Trophoblast cell (in vitro differentiated cells and primary cell): ENCODE data around the gene ZWILCH.

Source experiments
- DNase-seq, 2 donors: peaks; one replicate each; pipeline ENCODE4 v3.0.0-alpha.2; 2016
- H2AFZ ChIP-seq: 2 replicates; pipeline ENCODE4 v1.6.1; 2013; ENCODE audit warnings: low read length, moderate library complexity, mild to moderate bottlenecking; ENCODE audit not compliant: insufficient read depth, poor library complexity
- H2AK5ac ChIP-seq: 2 replicates; pipeline ENCODE4 v1.6.1; 2013; ENCODE audit warnings: mild to moderate bottlenecking, low read length
- H2BK120ac ChIP-seq: 2 replicates; pipeline ENCODE4 v1.6.1; 2013; ENCODE audit warnings: low read length, mild to moderate bottlenecking, moderate library complexity; ENCODE audit not compliant: insufficient read depth, poor library complexity
- H2BK12ac ChIP-seq: 2 replicates; pipeline ENCODE4 v1.6.1; 2013; ENCODE audit warnings: mild to moderate bottlenecking, low read length, moderate library complexity
- H2BK5ac ChIP-seq: 2 replicates; pipeline ENCODE4 v1.6.1; 2013; ENCODE audit warnings: low read length, low read depth, moderate library complexity, mild to moderate bottlenecking; ENCODE audit not compliant: poor library complexity
- H3K14ac ChIP-seq: 2 replicates; pipeline ENCODE4 v1.6.1; 2013; ENCODE audit warnings: mild to moderate bottlenecking, low read length
- H3K18ac ChIP-seq: 2 replicates; pipeline ENCODE4 v1.6.1; 2013; ENCODE audit warnings: mild to moderate bottlenecking, low read length
- H3K23ac ChIP-seq: 2 replicates; pipeline ENCODE4 v1.6.1; 2013; ENCODE audit warnings: low read length
- H3K27ac ChIP-seq: 2 replicates; pipeline ENCODE4 v1.5.1; 2013; ENCODE audit warnings: low read depth, mild to moderate bottlenecking, inconsistent platforms, low read length, moderate library complexity
- H3K27me3 ChIP-seq: 2 replicates; pipeline ENCODE4 v1.6.1; 2013; ENCODE audit warnings: inconsistent platforms, mild to moderate bottlenecking, low read length, moderate library complexity; ENCODE audit not compliant: insufficient read depth
- H3K36me3 ChIP-seq, 2 experiments: 1 replicate in 1 of 2; 2 replicates in 1 of 2; pipeline ENCODE4 v1.6.1; 2013; ENCODE audit warnings: low read length in 2 of 2, mild to moderate bottlenecking in 2 of 2, moderate library complexity in 1 of 2; ENCODE audit not compliant: insufficient read depth in 2 of 2, control insufficient read depth in 1 of 2
- H3K4ac ChIP-seq: 2 replicates; pipeline ENCODE4 v1.6.1; 2013; ENCODE audit warnings: low read depth, mild to moderate bottlenecking, low read length, moderate library complexity
- H3K4me1 ChIP-seq, 2 experiments: 1 replicate in 1 of 2; 2 replicates in 1 of 2; pipeline ENCODE4 v1.6.1; 2013; ENCODE audit warnings: low read length in 2 of 2, mild to moderate bottlenecking in 2 of 2, moderate library complexity in 1 of 2; ENCODE audit not compliant: insufficient read depth in 2 of 2, control insufficient read depth in 1 of 2
- H3K4me2 ChIP-seq: 2 replicates; pipeline ENCODE4 v1.6.1; 2013; ENCODE audit warnings: inconsistent platforms, mild to moderate bottlenecking, low read length, moderate library complexity
- H3K4me3 ChIP-seq: 2 replicates; pipeline ENCODE4 v1.5.1; 2013; ENCODE audit warnings: mild to moderate bottlenecking, low read depth, low read length, inconsistent platforms
- H3K79me1 ChIP-seq: one replicate; pipeline ENCODE4 v1.6.1; 2013; ENCODE audit warnings: low read length
- H3K79me2 ChIP-seq: 2 replicates; pipeline ENCODE4 v1.6.1; 2013; ENCODE audit warnings: low read length, mild to moderate bottlenecking; ENCODE audit not compliant: control insufficient read depth, insufficient read depth, poor library complexity
- H3K9ac ChIP-seq: 2 replicates; pipeline ENCODE4 v1.6.1; 2013; ENCODE audit warnings: mild to moderate bottlenecking, low read length
- H3K9me3 ChIP-seq: 2 replicates; pipeline ENCODE4 v1.6.1; 2013; ENCODE audit warnings: low read depth, mild to moderate bottlenecking, control low read depth, inconsistent platforms, low read length; ENCODE audit not compliant: insufficient read depth
- H4K12ac ChIP-seq: 2 replicates; pipeline ENCODE4 v1.6.1; 2013; ENCODE audit warnings: low read depth, mild to moderate bottlenecking, low read length, moderate library complexity
- H4K8ac ChIP-seq: 2 replicates; pipeline ENCODE4 v1.6.1; 2013; ENCODE audit warnings: low read depth, mild to moderate bottlenecking, low read length, moderate library complexity
- H4K91ac ChIP-seq: one replicate; pipeline ENCODE4 v1.6.1; 2013; ENCODE audit warnings: low read depth, mild to moderate bottlenecking, low read length, moderate library complexity
- WGBS: extraction: QIAGEN DNeasy Blood & Tissue Kit; methylation state at CpG from one replicate; pipeline ENCODE4 v1.1.7; 2013; ENCODE audit warnings: missing lambda C conversion rate; ENCODE audit not compliant: insufficient read length, insufficient coverage; ENCODE audit errors: extremely low coverage; 5-methylcytosine and 5-hydroxymethylcytosine counted together

Gene ZWILCH

DNA sequence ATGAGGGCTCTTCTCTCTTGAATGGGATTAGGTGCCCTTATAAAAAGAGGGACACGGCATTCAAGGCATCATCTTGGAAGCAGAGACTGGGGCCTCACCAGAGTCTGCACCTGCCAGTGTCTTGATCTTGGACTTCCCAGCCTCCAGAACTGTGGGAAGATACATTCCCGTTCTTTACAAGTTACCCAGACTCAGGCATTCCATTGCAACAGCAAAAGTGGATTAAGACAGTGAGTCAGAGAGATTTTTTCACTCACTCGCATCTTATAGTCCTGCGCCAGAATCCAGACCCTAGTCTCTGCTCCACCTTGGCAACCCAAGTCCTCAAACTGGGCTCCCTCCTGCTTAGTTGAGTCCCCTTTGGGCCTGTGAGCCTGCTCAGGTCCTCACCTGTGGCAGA lies 58.0 kb downstream of the ZWILCH start:
- Histone ChIP-seq H4K12ac (no peak overlapping the region), H3K4me1 (peaks cover 13 to 16% of the 10 kb centered on the region in 2 experiments), H4K8ac (no peak overlapping the region), H2BK12ac (no peak overlapping the region), H2BK120ac (no peak overlapping the region), H3K36me3 (no peaks in the 10 kb centered on the region), H3K27me3 (no peaks in the 10 kb centered on the region), H4K91ac (no peak overlapping the region), H3K14ac (no peak overlapping the region), H3K4me2 (no peak overlapping the region), H3K27ac (no peak overlapping the region), H2BK5ac (no peak overlapping the region), H2AFZ (no peak overlapping the region), H3K79me1 (peaks cover 2% of the 10 kb centered on the region), H3K4me3 (no peak overlapping the region), H3K18ac (no peak overlapping the region), H3K9ac (no peak overlapping the region), H3K4ac (no peak overlapping the region), H3K23ac (no peak overlapping the region), H3K79me2 (no peaks in the 10 kb centered on the region), H2AK5ac (no peak overlapping the region), H3K9me3 (no peaks in the 10 kb centered on the region)
- no CpG with 5 or more reads among the region's 4 CpGs for WGBS
- peak; percentile 23 to 58 for DNase-seq

DNA sequence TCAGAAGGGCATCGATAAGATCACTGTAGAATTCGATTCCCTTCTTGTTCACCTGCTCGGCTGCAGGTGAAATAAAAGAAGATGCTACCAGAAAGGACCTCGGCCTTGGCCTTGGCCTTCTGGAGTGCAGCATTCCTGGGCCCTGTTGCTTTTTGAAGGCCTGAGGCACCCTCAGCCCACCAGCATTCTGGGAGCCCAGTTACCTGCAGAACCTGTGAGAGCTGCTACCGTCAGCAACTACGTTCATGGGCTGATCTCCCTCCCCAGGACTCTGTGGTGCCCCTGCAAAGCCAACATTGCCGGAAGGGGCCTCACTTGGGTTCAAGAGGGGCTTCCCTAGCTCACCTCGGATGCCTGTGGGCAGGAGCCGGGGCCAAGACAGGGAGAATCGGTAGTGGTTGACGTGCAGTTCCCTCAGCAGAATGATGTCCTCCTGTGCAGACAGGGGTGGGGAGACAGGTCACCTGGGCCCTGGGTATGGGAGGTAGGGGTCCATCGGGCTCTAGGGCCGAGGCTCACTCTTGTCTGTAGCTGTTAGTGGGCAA lies 58.5 kb downstream of the ZWILCH start:
- no peaks in the 10 kb centered on the region for H3K9me3 ChIP-seq
- H2BK12ac ChIP-seq = no peak overlapping the region
- H3K4me1 ChIP-seq = peaks cover 13 to 16% of the 10 kb centered on the region in 2 experiments
- WGBS = no CpG with 5 or more reads among the region's 13 CpGs
- no peak overlapping the region for H4K8ac ChIP-seq
- no peak overlapping the region for H3K18ac ChIP-seq
- H3K79me1 ChIP-seq = peaks cover 2% of the 10 kb centered on the region
- no peak overlapping the region for H4K12ac ChIP-seq
- H2BK5ac ChIP-seq = no peak overlapping the region
- H3K79me2 ChIP-seq = no peaks in the 10 kb centered on the region
- no peak overlapping the region for H3K14ac ChIP-seq
- H3K36me3 ChIP-seq = no peaks in the 10 kb centered on the region
- H3K23ac ChIP-seq = no peak overlapping the region
- H2AK5ac ChIP-seq = no peak overlapping the region
- no peak overlapping the region for H2AFZ ChIP-seq
- no peak overlapping the region for H3K4ac ChIP-seq
- H3K27ac ChIP-seq = no peak overlapping the region
- no peak overlapping the region for H4K91ac ChIP-seq
- H3K9ac ChIP-seq = no peak overlapping the region
- DNase-seq = peak; percentile 75 to 86
- H3K4me3 ChIP-seq = no peak overlapping the region
- no peak overlapping the region for H3K4me2 ChIP-seq
- H3K27me3 ChIP-seq = no peaks in the 10 kb centered on the region
- no peak overlapping the region for H2BK120ac ChIP-seq

- Histone ChIP-seq H3K27me3 (no peaks in the 10 kb centered on the region), H4K91ac (no peak overlapping the region), H3K9me3 (no peaks in the 10 kb centered on the region), H3K23ac (no peak overlapping the region), H3K4ac (no peak overlapping the region), H4K12ac (no peak overlapping the region), H4K8ac (no peak overlapping the region), H3K27ac (no peak overlapping the region), H3K36me3 (no peaks in the 10 kb centered on the region), H3K18ac (no peak overlapping the region), H3K14ac (no peak overlapping the region), H2BK12ac (no peak overlapping the region), H3K9ac (no peak overlapping the region), H2AFZ (no peak overlapping the region), H3K4me3 (no peak overlapping the region), H2BK120ac (no peak overlapping the region), H3K79me2 (no peaks in the 10 kb centered on the region), H3K79me1 (peaks cover 2% of the 10 kb centered on the region), H3K4me1 (peaks cover 13 to 16% of the 10 kb centered on the region in 2 experiments), H2BK5ac (no peak overlapping the region), H2AK5ac (no peak overlapping the region), H3K4me2 (no peak overlapping the region)
- no peak for DNase-seq
- no CpG with 5 or more reads among the region's 18 CpGs for WGBS
Measured at GRCh38 chr15:66564136-66565041, 59.3 kb downstream of the ZWILCH start.

DNA sequence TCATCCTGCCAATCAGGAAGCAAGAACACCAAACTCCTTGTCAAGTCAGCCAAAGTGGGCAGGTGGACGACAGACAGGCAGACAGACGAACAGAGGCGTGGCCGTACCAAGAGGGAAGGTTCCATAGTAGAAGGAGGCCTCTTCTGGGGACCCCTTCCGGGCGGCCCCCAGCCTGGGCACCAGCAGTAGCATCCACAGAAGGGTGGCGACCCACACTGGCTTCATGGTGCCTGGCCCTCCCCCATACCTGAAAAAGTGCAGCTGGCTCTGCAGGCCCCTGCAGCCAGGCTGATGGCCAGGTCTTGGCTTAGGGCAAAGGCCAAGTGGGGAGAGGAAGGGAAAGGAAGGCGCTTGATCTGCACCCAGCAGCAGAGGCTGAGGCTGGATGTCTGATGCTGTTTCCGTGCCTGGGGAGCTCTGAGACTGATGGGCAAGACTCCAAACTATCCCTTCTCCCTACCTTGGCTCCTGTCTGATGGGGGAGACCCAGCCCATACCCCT lies 60.1 kb downstream of the ZWILCH start:
- no peak overlapping the region for H3K4me3 ChIP-seq
- peak overlapping the region; percentile 39 for H3K18ac ChIP-seq
- H2AK5ac ChIP-seq = no peak overlapping the region
- no peak overlapping the region for H2AFZ ChIP-seq
- no CpG with 5 or more reads among the region's 9 CpGs for WGBS
- H3K4me1 ChIP-seq = peaks cover 13 to 16% of the 10 kb centered on the region in 2 experiments
- no peaks in the 10 kb centered on the region for H3K27me3 ChIP-seq
- H4K8ac ChIP-seq = peak overlapping the region; percentile 36
- no peak for DNase-seq
- peaks cover 2% of the 10 kb centered on the region for H3K79me1 ChIP-seq
- no peaks in the 10 kb centered on the region for H3K79me2 ChIP-seq
- H3K27ac ChIP-seq = peak overlapping the region; percentile 24
- H3K9me3 ChIP-seq = no peaks in the 10 kb centered on the region
- no peak overlapping the region for H3K23ac ChIP-seq
- peak overlapping the region; percentile 34 for H4K91ac ChIP-seq
- no peak overlapping the region for H3K9ac ChIP-seq
- no peak overlapping the region for H4K12ac ChIP-seq
- H2BK12ac ChIP-seq = no peak overlapping the region
- H2BK120ac ChIP-seq = peak overlapping the region; percentile 48
- H2BK5ac ChIP-seq = no peak overlapping the region
- peak overlapping the region; percentile 27 for H3K4me2 ChIP-seq
- no peak overlapping the region for H3K4ac ChIP-seq
- H3K14ac ChIP-seq = peak overlapping the region; percentile 6
- no peaks in the 10 kb centered on the region for H3K36me3 ChIP-seq
